Dedifferentiated amniotic fluid mesenchymal stem cell (primary cell): ENCODE data around the gene TMEM229B.
"Not testable (repeated sequence)": the region's sequence is repeated elsewhere in the genome, so short reads cannot be mapped to it uniquely, and the experiment has no call there.

Source experiments
- DNase-seq: peaks from one replicate; pipeline ENCODE4 v3.0.0-alpha.2; 2016; ENCODE audit errors: extremely low spot score

Gene TMEM229B

GRCh38 chr14:67456732-67457131, 31.8 kb downstream of the TMEM229B start:
- DNase-seq = no peak

GRCh38 chr14:67453575-67454300, 34.8 kb downstream of the TMEM229B start:
- no peak for DNase-seq

GRCh38 chr14:67451667-67452066, 36.9 kb downstream of the TMEM229B start:
- not testable (repeated sequence) for DNase-seq

- DNase-seq = no peak
Measured at GRCh38 chr14:67449096-67449495, 39.4 kb downstream of the TMEM229B start.

- no peak for DNase-seq
Measured at GRCh38 chr14:67447033-67447381, 41.5 kb downstream of the TMEM229B start.

GRCh38 chr14:67446371-67447032, 42.0 kb downstream of the TMEM229B start:
- no peak for DNase-seq

GRCh38 chr14:67444395-67444794, 44.1 kb downstream of the TMEM229B start:
- DNase-seq = no peak

GRCh38 chr14:67442139-67442906, 46.2 kb downstream of the TMEM229B start:
- DNase-seq = no peak

GRCh38 chr14:67441672-67442071, 46.8 kb downstream of the TMEM229B start:
- DNase-seq = no peak

- no peak for DNase-seq
Measured at GRCh38 chr14:67441256-67441655, 47.3 kb downstream of the TMEM229B start.

GRCh38 chr14:67440513-67440912, 48.0 kb downstream of the TMEM229B start:
- DNase-seq = no peak

- DNase-seq = no peak
Measured at GRCh38 chr14:67438969-67439368, 49.6 kb downstream of the TMEM229B start.

- DNase-seq = no peak
Measured at GRCh38 chr14:67436006-67436866, 52.3 kb downstream of the TMEM229B start.

GRCh38 chr14:67435603-67436002, 52.9 kb downstream of the TMEM229B start:
- DNase-seq = no peak

GRCh38 chr14:67432050-67432564, 56.4 kb downstream of the TMEM229B start:
- DNase-seq = no peak

GRCh38 chr14:67429510-67430205, 58.9 kb downstream of the TMEM229B start:
- DNase-seq = no peak

- DNase-seq = no peak
Measured at GRCh38 chr14:67428501-67429031, 60.0 kb downstream of the TMEM229B start.

GRCh38 chr14:67426983-67427606, 61.4 kb downstream of the TMEM229B start:
- peak; percentile 81 for DNase-seq

GRCh38 chr14:67426161-67426560, 62.4 kb downstream of the TMEM229B start:
- DNase-seq = no peak

GRCh38 chr14:67425608-67426007, 62.9 kb downstream of the TMEM229B start:
- DNase-seq = no peak
